IMR-90 (cell line): Measurements from ENCODE around the gene OSTM1. TPM values are rescaled to one million over a fixed set of nuclear protein-coding genes. Genes with fewer than 3 reads are reported as not detected.

Source experiments
- ATAC-seq: fragments of 200-7000 bp; cut with Tn5 transposase; 2 replicates; pipeline ENCODE4 v1.9.1; 2020; ENCODE audit warnings: low read depth, mild to moderate bottlenecking, moderate library complexity
- BruUV-seq: library from RNA; stranded (reverse); fragments of 400-500 nt; replicated peaks from 2 replicates; lab custom pipeline; 2021; lab: Mats Ljungman, UMichigan
- CTCF ChIA-PET: fragments of 300-600 bp; formaldehyde crosslinking; extraction: SDS; loops from one replicate; lab custom pipeline; 2021; ENCODE audit warnings: antibody characterized with exemption; lab: Yijun Ruan, JAX
- POLR2A ChIA-PET: fragments of 300-600 bp; sonication (Branson Sonifier 250); formaldehyde crosslinking; loops from one replicate; lab custom pipeline; 2022; ENCODE audit warnings: antibody characterized with exemption; ENCODE audit not compliant: unreplicated experiment; lab: Charles Lee
- DNase-seq: peaks from one replicate; pipeline ENCODE4 v3.0.0; 2013
- H2AFZ ChIP-seq: replicated peaks from 2 replicates; pipeline ENCODE3; 2013; ENCODE audit warnings: low read length, mild to moderate bottlenecking; ENCODE audit not compliant: poor library complexity
- H2AK5ac ChIP-seq: 2 replicates; pipeline ENCODE4 v1.6.1; 2013; ENCODE audit warnings: low read depth, low read length, inconsistent platforms
- H2AK9ac ChIP-seq: replicated peaks from 2 replicates; pipeline ENCODE3; 2013; ENCODE audit warnings: mild to moderate bottlenecking, low read depth, low read length, moderate library complexity; ENCODE audit not compliant: poor library complexity
- H2BK120ac ChIP-seq: 2 replicates; pipeline ENCODE4 v1.6.1; 2013; ENCODE audit warnings: low read depth, low read length, inconsistent platforms
- H2BK15ac ChIP-seq: 3 replicates; pipeline ENCODE4 v1.6.1; 2013; ENCODE audit warnings: low read depth, low read length, inconsistent platforms
- H2BK20ac ChIP-seq: 2 replicates; pipeline ENCODE4 v1.6.1; 2013; ENCODE audit warnings: low read depth, mild to moderate bottlenecking, inconsistent platforms, low read length, moderate library complexity
- H2BK5ac ChIP-seq: 2 replicates; pipeline ENCODE4 v1.6.1; 2013; ENCODE audit warnings: mild to moderate bottlenecking, low read depth, low read length, inconsistent platforms; ENCODE audit not compliant: poor library complexity, severe bottlenecking
- H3K14ac ChIP-seq: replicated peaks from 2 replicates; pipeline ENCODE4 v1.6.1; 2013; ENCODE audit warnings: low read depth, low read length, inconsistent platforms
- H3K18ac ChIP-seq: 2 replicates; pipeline ENCODE4 v1.6.1; 2013; ENCODE audit warnings: low read depth, low read length, control low read depth
- H3K23ac ChIP-seq: 2 replicates; pipeline ENCODE4 v1.6.1; 2013; ENCODE audit warnings: low read depth, low read length, inconsistent platforms
- H3K27ac ChIP-seq: 2 replicates; pipeline ENCODE4 v1.5.1; 2013; ENCODE audit warnings: mild to moderate bottlenecking, control low read depth, low read length; ENCODE audit not compliant: insufficient read depth
- H3K27me3 ChIP-seq: 2 replicates; pipeline ENCODE4 v1.6.1; 2013; ENCODE audit warnings: low read length; ENCODE audit not compliant: control insufficient read depth, insufficient read depth
- H3K36me3 ChIP-seq: 2 replicates; pipeline ENCODE4 v1.6.1; 2013; ENCODE audit warnings: low read length, mixed read lengths; ENCODE audit not compliant: control insufficient read depth, insufficient read depth
- H3K4ac ChIP-seq: 2 replicates; pipeline ENCODE4 v1.6.1; 2013; ENCODE audit warnings: low read depth, low read length, inconsistent platforms
- H3K4me1 ChIP-seq: 2 replicates; pipeline ENCODE4 v1.6.1; 2013; ENCODE audit warnings: low read length, mixed read lengths; ENCODE audit not compliant: control insufficient read depth, insufficient read depth
- H3K4me2 ChIP-seq: 2 replicates; pipeline ENCODE4 v1.6.1; 2013; ENCODE audit warnings: low read depth, mild to moderate bottlenecking, control low read depth, low read length, moderate library complexity
- H3K4me3 ChIP-seq: 2 replicates; pipeline ENCODE4 v1.5.1; 2013; ENCODE audit warnings: low read depth, mild to moderate bottlenecking, control low read depth, low read length, moderate library complexity; ENCODE audit not compliant: insufficient read depth
- H3K56ac ChIP-seq: 2 replicates; pipeline ENCODE4 v1.6.1; 2013; ENCODE audit warnings: low read length, inconsistent platforms; ENCODE audit not compliant: insufficient read depth; ENCODE audit errors: extremely low read depth
- H3K79me1 ChIP-seq, 2 experiments: 2 replicates each; pipeline ENCODE4 v1.6.1; 2013; ENCODE audit warnings: low read length in 2 of 2, inconsistent platforms in 1 of 2, low read depth in 1 of 2
- H3K9ac ChIP-seq: 2 replicates; pipeline ENCODE4 v1.6.1; 2013; ENCODE audit warnings: low read depth, low read length, control low read depth
- H3K9me1 ChIP-seq: 2 replicates; pipeline ENCODE4 v1.6.1; 2013; ENCODE audit warnings: low read length, inconsistent platforms; ENCODE audit not compliant: insufficient read depth
- H3K9me3 ChIP-seq: 2 replicates; pipeline ENCODE4 v1.6.1; 2013; ENCODE audit warnings: low read length; ENCODE audit not compliant: control insufficient read depth, insufficient read depth
- H4K20me1 ChIP-seq: 2 replicates; pipeline ENCODE4 v1.6.1; 2013; ENCODE audit warnings: low read length, inconsistent platforms; ENCODE audit not compliant: insufficient read depth
- H4K5ac ChIP-seq: 2 replicates; pipeline ENCODE4 v1.6.1; 2013; ENCODE audit warnings: mild to moderate bottlenecking, low read depth, low read length, control low read depth
- H4K8ac ChIP-seq, 2 experiments: 2 replicates each; pipeline ENCODE4 v1.6.1; 2013; ENCODE audit warnings: low read depth in 2 of 2, low read length in 2 of 2, control low read depth in 1 of 2, inconsistent platforms in 1 of 2
- H4K91ac ChIP-seq: 2 replicates; pipeline ENCODE4 v1.6.1; 2013; ENCODE audit warnings: low read depth, low read length, inconsistent platforms; ENCODE audit not compliant: insufficient read depth
- FOS ChIP-seq: fragments of 150-350 bp; IDR thresholded peaks from 2 replicates; pipeline ENCODE4 v1.6.1; 2016; ENCODE audit warnings: low read depth, low read length
- MAZ ChIP-seq: IDR thresholded peaks from 2 replicates; pipeline ENCODE4 v1.6.1; 2012; ENCODE audit warnings: low read depth, mild to moderate bottlenecking, low read length, improper control_type of control experiment, moderate library complexity, borderline replicate concordance
- WGBS, 2 experiments: methylation state at CpG; one replicate each; pipeline versions ENCODE4 v1.1.5 to v1.1.7; 2013; ENCODE audit warnings: missing lambda C conversion rate in 2 of 2; ENCODE audit not compliant: insufficient read length in 1 of 2; ENCODE audit errors: extremely low coverage in 2 of 2; 5-methylcytosine and 5-hydroxymethylcytosine counted together
- dilution Hi-C: fragments of 300-500 bp; cut with HindIII; formaldehyde crosslinking; loops from one replicate; pipeline ENCODE4 v1.14.3; 2018; ENCODE audit warnings: low sequenced_read_pairs; ENCODE audit not compliant: unreplicated experiment
- in situ Hi-C: fragments of 300-500 bp; cut with MboI; formaldehyde crosslinking; loops from 3 replicates; pipeline ENCODE4 v1.14.3; 2019; ENCODE audit warnings: low sequenced_read_pairs, inconsistent platforms, mixed read lengths
- intact Hi-C: fragments of 100-400 bp; cut with micrococcal nuclease; formaldehyde crosslinking; loops from 2 replicates; pipeline ENCODE4 v1.10.0; 2022
- polyA plus RNA-seq, 3 experiments: library from polyadenylated mRNA; depleted of rRNA; stranded (reverse); fragments of >200 nt; gene quantifications; 2 replicates each; pipeline ENCODE4 v1.2.3, GENCODE V29; 2012; ENCODE audit warnings: low replicate concordance in 1 of 3
- total RNA-seq: library from RNA; depleted of rRNA; stranded (reverse); fragments of >200 nt; gene quantifications from 2 replicates; pipeline ENCODE4 v1.2.3, GENCODE V29; 2012

Gene OSTM1
- total and polyA plus RNA-seq, 2 of the 4 experiments (the other 2 are of a cell fraction), result 8.0 to 24.7 TPM

GRCh38 chr6:108106261-108106660, 31.7 kb upstream of the OSTM1 start:
- no peak overlapping the region for H3K14ac ChIP-seq
- dilution Hi-C loops, result no loop called here
- CTCF ChIA-PET, result no interaction called here

More at GRCh38 chr6:108106261-108106660, 31.7 kb upstream of the OSTM1 start:
- Histone ChIP-seq H3K27ac (no peak overlapping the region), H2BK15ac (no peak overlapping the region), H2AK9ac (no peak overlapping the region), H3K9ac (no peak overlapping the region), H2BK120ac (no peak overlapping the region), H3K9me3 (peaks cover 3% of the 10 kb centered on the region; the same call in 1 of the 2 replicates), H3K4me2 (no peak overlapping the region), H4K8ac (no peak overlapping the region), H3K4me3 (no peak overlapping the region), H4K5ac (no peak overlapping the region), H4K91ac (no peak overlapping the region), H3K23ac (no peak overlapping the region), H3K9me1 (no peaks in the 10 kb centered on the region), H2AK5ac (no peak overlapping the region), H3K36me3 (no peaks in the 10 kb centered on the region), H3K79me1 (no peaks in the 10 kb centered on the region), H3K56ac (no peak overlapping the region), H3K4ac (no peak overlapping the region), H2AFZ (no peak overlapping the region), H2BK5ac (no peak overlapping the region), H4K20me1 (no peaks in the 10 kb centered on the region), H3K18ac (no peak overlapping the region), H3K4me1 (no peaks in the 10 kb centered on the region), H3K27me3 (peaks cover 16% of the 10 kb centered on the region), H2BK20ac (no peak overlapping the region)
- intact Hi-C loops, result no loop called here
- BruUV-seq, result no TSS peak
- no peak for TF ChIP-seq FOS
- TF ChIP-seq MAZ, result no peak
- WGBS, 2 experiments, result 100% methylated on average over 2 of the region's 5 CpGs; no CpG with 5 or more reads in 1 of the 2 experiments
- POLR2A ChIA-PET, result no interaction called here
- no peak for DNase-seq
- ATAC-seq, result no peak
- in situ Hi-C loops, result no loop called here
